GM13976 (cell line): ENCODE measurements around the gene SPACA5.
"Not testable (repeated sequence)": the region's sequence is repeated elsewhere in the genome, so short reads cannot be mapped to it uniquely, and the experiment has no call there.

Source experiments
- DNase-seq: peaks from one replicate; pipeline ENCODE4 v3.0.0; 2012; ENCODE audit warnings: low spot score
- in situ Hi-C: fragments of 300-500 bp; cut with MboI; formaldehyde crosslinking; loops from one replicate; pipeline ENCODE4 v1.12.0; 2022; ENCODE audit warnings: low sequenced_read_pairs, mixed read lengths, inconsistent platforms; ENCODE audit not compliant: unreplicated experiment
- TF ChIP-seq, protein P1 (sequence below): IDR thresholded peaks from 2 replicates; pipeline ENCODE4 v1.5.1; 2012; ENCODE audit warnings: borderline replicate concordance, mild to moderate bottlenecking; ENCODE audit not compliant: insufficient read depth; ENCODE audit errors: extremely low read depth, missing control alignments, control extremely low read depth

The SPACA5 gene

DNA sequence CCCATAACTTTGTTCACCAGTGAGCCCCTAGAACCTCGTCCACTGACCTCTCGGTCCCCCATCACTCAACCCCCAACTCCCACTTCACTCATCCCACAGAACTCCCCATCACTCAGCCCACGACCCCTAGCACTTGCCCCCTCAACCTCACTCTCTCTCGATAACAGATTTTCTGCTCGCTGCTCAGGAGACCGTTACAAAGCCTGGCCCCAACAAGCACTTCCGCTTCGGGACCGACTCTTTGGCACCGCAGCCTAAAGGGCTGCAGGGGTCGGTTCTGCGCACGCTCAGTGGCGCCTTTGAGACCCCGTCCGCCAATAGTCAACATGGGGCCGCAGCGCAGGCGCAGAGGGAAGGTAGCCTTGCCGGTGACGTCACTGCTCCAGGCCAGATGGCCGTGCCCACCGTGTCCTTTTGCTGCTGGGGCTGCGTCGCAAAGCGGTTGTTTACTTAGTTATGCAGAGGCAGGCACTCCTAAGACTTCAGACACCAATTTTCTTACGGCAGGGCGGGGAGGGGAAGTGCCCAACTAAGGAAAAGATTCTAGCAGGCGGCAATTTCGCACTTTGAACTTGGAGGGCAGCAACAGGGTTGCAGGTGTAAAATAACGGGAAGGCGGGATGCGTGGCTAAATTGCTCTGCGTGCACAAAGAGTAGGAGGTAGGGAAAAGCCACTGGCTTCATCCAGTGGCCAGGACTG lies 2.9 kb upstream of the SPACA5 start, which contains the start of gene ZNF182:
TSS of gene ZNF182 (minus strand) at position 232 of the 700 bp plus-strand sequence. CDS start 1,380 bp downstream, outside the sequence.
- in situ Hi-C loops, result no loop called here

GRCh38 chrX:48009445-48009960 lies 2.7 kb downstream of the SPACA5 start:
- in situ Hi-C loops, result not testable (repeated sequence)

More for the DNA sequence above, 2.9 kb upstream of the SPACA5 start, which contains the start of gene ZNF182:
- DNase-seq, result peak; percentile 92
- TF ChIP-seq, protein P1, sequence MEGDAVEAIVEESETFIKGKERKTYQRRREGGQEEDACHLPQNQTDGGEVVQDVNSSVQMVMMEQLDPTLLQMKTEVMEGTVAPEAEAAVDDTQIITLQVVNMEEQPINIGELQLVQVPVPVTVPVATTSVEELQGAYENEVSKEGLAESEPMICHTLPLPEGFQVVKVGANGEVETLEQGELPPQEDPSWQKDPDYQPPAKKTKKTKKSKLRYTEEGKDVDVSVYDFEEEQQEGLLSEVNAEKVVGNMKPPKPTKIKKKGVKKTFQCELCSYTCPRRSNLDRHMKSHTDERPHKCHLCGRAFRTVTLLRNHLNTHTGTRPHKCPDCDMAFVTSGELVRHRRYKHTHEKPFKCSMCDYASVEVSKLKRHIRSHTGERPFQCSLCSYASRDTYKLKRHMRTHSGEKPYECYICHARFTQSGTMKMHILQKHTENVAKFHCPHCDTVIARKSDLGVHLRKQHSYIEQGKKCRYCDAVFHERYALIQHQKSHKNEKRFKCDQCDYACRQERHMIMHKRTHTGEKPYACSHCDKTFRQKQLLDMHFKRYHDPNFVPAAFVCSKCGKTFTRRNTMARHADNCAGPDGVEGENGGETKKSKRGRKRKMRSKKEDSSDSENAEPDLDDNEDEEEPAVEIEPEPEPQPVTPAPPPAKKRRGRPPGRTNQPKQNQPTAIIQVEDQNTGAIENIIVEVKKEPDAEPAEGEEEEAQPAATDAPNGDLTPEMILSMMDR, result no peak

GRCh38 chrX:48016583-48017310 lies 10.0 kb downstream of the SPACA5 start:
- in situ Hi-C loops, result not testable (repeated sequence)

More at GRCh38 chrX:48009445-48009960, 2.7 kb downstream of the SPACA5 start:
- DNase-seq, result not testable (repeated sequence)

GRCh38 chrX:48019892-48020291 lies 13.1 kb downstream of the SPACA5 start:
- DNase-seq, result not testable (repeated sequence)
- in situ Hi-C loops, result loop anchor here (10.0 kb wide), 2 partner anchors 185 to 265 kb away; partner anchors contain the start of gene ZNF81

More at GRCh38 chrX:48016583-48017310, 10.0 kb downstream of the SPACA5 start:
- DNase-seq, result not testable (repeated sequence)

GRCh38 chrX:48020472-48020871 lies 13.7 kb downstream of the SPACA5 start:
- in situ Hi-C loops, result loop anchor here (10.0 kb wide), 2 partner anchors 186 to 266 kb away; partner anchors contain the start of gene ZNF81
- not testable (repeated sequence) for DNase-seq

GRCh38 chrX:48021026-48021900 lies 14.5 kb downstream of the SPACA5 start:
- TF ChIP-seq, protein P1, result no peak
- in situ Hi-C loops, result loop anchor here (10.0 kb wide), 2 partner anchors 186 to 266 kb away; partner anchors contain the start of gene ZNF81
- DNase-seq, result peak; percentile 37

GRCh38 chrX:48022100-48022499 lies 15.3 kb downstream of the SPACA5 start:
- in situ Hi-C loops, result loop anchor here (10.0 kb wide), 2 partner anchors 187 to 267 kb away; partner anchors contain the start of gene ZNF81
- no peak for DNase-seq
- TF ChIP-seq, protein P1, result no peak

- no peak for DNase-seq
- TF ChIP-seq, protein P1, result no peak
- in situ Hi-C loops, result loop anchor here (10.0 kb wide), 2 partner anchors 188 to 268 kb away; partner anchors contain the start of gene ZNF81
Observed at GRCh38 chrX:48022738-48023137, 15.9 kb downstream of the SPACA5 start.
